ENCODE data around the gene WNT8A.
"Not testable (repeated sequence)": the region's sequence is repeated elsewhere in the genome, so short reads cannot be mapped to it uniquely, and the experiment has no call there.

The WNT8A gene

GRCh38 chr5:138065102-138065501 lies 18.7 kb upstream of the WNT8A start:
- CTCF ChIA-PET: interaction anchor here (0.8 to 11.0 kb wide), 9 partner anchors 13 to 435 kb away, joined by 3 to 444 read pairs (median 4); partner anchors contain the start of gene FAM13B
- TF ChIP-seq, protein P1, sequence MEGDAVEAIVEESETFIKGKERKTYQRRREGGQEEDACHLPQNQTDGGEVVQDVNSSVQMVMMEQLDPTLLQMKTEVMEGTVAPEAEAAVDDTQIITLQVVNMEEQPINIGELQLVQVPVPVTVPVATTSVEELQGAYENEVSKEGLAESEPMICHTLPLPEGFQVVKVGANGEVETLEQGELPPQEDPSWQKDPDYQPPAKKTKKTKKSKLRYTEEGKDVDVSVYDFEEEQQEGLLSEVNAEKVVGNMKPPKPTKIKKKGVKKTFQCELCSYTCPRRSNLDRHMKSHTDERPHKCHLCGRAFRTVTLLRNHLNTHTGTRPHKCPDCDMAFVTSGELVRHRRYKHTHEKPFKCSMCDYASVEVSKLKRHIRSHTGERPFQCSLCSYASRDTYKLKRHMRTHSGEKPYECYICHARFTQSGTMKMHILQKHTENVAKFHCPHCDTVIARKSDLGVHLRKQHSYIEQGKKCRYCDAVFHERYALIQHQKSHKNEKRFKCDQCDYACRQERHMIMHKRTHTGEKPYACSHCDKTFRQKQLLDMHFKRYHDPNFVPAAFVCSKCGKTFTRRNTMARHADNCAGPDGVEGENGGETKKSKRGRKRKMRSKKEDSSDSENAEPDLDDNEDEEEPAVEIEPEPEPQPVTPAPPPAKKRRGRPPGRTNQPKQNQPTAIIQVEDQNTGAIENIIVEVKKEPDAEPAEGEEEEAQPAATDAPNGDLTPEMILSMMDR (IDR thresholded peaks at IDR 0.05; ENCODE audit: insufficient read depth, low read length, missing control alignments): peak; percentile 22
- DNase-seq (ENCODE audit: low read depth, low spot score): no peak
- no peak overlapping the region for H3K4me3 ChIP-seq (ENCODE audit: low read depth, low read length)
- POLR2A ChIA-PET: no interaction called here

- H3K4me3 ChIP-seq (ENCODE audit: low read depth, low read length): no peak overlapping the region
- ChIA-PET CTCF (interaction anchor here (0.9 to 11.0 kb wide), 20 partner anchors 7 to 438 kb away, joined by 3 to 444 read pairs (median 9); partner anchors contain the start of gene FAM13B), POLR2A (no interaction called here)
- DNase-seq (ENCODE audit: low read depth, low spot score): no peak
- TF ChIP-seq, protein P1 (IDR thresholded peaks at IDR 0.05; ENCODE audit: insufficient read depth, low read length, missing control alignments): no peak
Observed at GRCh38 chr5:138067945-138068344, 15.9 kb upstream of the WNT8A start.

DNA sequence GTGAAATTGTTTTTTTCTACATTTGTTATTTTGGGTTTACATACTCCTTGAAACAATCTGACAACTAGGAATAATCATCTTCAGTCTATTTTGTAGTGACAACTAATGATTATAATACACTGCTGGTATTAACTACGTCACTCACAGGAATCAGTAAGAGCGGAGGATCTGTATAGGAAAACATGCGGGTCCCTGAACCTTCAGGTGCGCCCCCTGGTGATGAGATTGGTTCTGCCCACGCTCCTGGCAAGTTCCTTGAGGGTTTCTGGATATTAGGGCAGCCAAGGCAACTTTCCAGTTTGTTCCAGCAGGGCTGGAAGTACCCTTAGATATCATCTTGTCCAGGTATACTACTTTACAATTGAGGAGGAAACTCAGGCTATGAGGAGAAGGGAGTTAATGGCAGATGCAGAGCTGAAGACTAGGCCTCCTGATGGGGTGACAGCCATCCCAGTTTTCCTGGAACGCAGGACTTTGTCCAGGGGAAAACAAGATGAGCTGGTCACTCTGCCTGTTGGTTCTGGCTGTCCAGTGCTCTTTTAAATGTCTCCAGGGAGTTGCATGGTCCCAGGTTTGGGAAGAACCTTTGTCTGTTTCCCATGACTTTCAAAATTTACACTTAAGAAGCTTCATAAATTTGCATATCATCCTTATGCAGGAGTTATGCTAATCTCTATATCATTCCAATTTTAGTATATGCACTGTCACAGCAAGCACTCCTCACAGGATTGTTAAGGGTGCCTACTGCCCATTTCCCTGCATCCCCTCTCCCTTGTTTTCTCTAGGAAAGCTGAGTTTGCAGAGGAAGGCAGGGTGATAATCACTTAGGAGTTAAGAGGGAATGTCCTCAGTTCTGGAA lies 14.9 kb upstream of the WNT8A start:
- no peak overlapping the region for H3K4me3 ChIP-seq (ENCODE audit: low read depth, low read length)
- ChIA-PET CTCF (interaction anchor here (0.6 to 11.0 kb wide), 38 partner anchors 8 to 439 kb away, joined by 3 to 444 read pairs (median 5); partner anchors contain the start of gene FAM13B), POLR2A (no interaction called here)
- DNase-seq (ENCODE audit: low read depth, low spot score): peak; percentile 9
- TF ChIP-seq, protein P1 (IDR thresholded peaks at IDR 0.05; ENCODE audit: insufficient read depth, low read length, missing control alignments): peak; percentile 85

- CTCF ChIA-PET: interaction anchor here (1.0 to 11.0 kb wide), 16 partner anchors 8 to 440 kb away, joined by 3 to 444 read pairs (median 14); partner anchors contain the start of gene FAM13B
- POLR2A ChIA-PET; DNase-seq (ENCODE audit: low read depth, low spot score): not testable (repeated sequence)
Observed at GRCh38 chr5:138070026-138070425, 13.8 kb upstream of the WNT8A start.

DNA sequence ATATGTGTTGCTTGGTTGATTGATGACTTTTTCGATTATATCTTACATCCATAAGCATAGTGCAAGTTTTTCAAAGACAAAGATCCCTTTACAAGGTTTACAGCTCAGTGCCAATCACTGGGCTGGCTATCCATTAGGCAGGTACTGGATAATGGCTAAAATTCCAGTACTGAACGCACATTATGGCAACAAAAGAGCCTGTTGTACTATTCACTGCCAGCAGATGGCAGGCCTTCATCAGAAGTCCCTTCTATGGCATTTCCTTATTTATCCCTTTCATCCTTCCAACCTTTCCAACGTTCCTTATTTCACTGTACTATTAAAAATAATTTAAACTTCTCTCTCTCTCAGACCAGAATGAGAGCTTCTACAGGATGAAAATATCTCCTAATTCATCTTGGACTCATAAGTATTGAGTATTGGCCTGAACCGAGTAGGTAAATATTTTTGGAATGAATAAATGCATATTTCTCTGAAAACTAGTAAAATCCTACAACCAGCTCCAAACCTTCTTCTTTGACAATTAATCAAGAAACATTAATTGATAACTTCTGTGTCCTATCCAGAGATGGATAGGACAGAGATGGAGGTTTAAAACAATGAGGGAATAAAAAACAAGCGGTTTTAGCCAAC lies 6.7 kb upstream of the WNT8A start:
- ChIA-PET POLR2A (no interaction called here), CTCF (interaction anchor here (0.7 to 8.6 kb wide), 35 partner anchors 9 to 314 kb away, joined by 3 to 229 read pairs (median 9); partner anchors contain the start of genes FAM13B and NME5)
- peak; percentile 5 for DNase-seq (ENCODE audit: low read depth, low spot score)
- TF ChIP-seq, protein P1 (IDR thresholded peaks at IDR 0.05; ENCODE audit: insufficient read depth, low read length, missing control alignments): peak; percentile 70
- H3K4me3 ChIP-seq (ENCODE audit: low read depth, low read length): no peak overlapping the region

More at GRCh38 chr5:138070026-138070425, 13.8 kb upstream of the WNT8A start:
- H3K4me3 ChIP-seq (ENCODE audit: low read depth, low read length): not testable (repeated sequence)

DNA sequence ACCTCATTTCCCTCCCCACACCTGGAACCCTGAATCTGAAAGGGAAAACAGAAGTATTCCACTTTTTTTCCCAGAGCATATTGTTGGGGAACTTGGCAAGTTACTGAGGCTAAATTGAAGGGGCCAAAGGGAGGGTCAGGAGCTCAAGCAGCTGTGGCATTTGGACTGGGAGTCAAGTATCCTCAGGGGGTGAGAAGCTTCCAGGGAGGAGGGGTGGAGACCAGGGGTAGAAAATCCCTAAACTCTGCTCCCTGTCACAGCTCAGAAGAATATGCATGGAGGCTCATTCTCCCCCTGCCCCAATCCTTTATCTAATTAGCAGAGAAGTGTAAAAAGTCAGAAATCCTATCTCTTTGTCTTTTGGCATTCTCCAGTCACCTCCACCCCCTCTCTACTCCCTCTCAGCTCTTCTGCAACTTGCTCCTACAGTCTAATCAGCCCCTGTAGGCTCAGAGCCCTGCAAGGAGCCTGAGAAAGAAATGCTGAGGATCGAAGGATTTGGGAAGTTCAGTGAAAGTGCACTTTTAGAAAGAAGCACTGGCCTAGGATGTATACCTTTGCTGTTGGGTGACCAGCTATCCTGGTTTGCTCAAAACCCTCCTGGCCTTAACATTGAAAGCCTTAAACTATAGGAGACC lies 5.7 kb upstream of the WNT8A start:
- ChIA-PET POLR2A (no interaction called here), CTCF (interaction anchor here (0.6 to 8.6 kb wide), 26 partner anchors 10 to 299 kb away, joined by 3 to 229 read pairs (median 14); partner anchors contain the start of genes FAM13B and NME5)
- no peak overlapping the region for H3K4me3 ChIP-seq (ENCODE audit: low read depth, low read length)
- DNase-seq (ENCODE audit: low read depth, low spot score): no peak
- TF ChIP-seq, protein P1 (IDR thresholded peaks at IDR 0.05; ENCODE audit: insufficient read depth, low read length, missing control alignments): no peak
